GM19099 (cell line): Measurements from ENCODE around the gene NFYC.
A peak's percentile ranks its signal among the peaks of the same experiment; 100 is the strongest.

Experiments used
- POLR2A ChIP-seq: IDR thresholded peaks from 3 replicates; pipeline ENCODE4 v1.6.1; 2011; ENCODE audit warnings: low read depth; ENCODE audit not compliant: insufficient read length; ENCODE audit errors: extremely low read depth

NFYC gene

GRCh38 chr1:40662864-40663263 lies 28.6 kb upstream of the NFYC start:
- no peak for TF ChIP-seq POLR2A

DNA sequence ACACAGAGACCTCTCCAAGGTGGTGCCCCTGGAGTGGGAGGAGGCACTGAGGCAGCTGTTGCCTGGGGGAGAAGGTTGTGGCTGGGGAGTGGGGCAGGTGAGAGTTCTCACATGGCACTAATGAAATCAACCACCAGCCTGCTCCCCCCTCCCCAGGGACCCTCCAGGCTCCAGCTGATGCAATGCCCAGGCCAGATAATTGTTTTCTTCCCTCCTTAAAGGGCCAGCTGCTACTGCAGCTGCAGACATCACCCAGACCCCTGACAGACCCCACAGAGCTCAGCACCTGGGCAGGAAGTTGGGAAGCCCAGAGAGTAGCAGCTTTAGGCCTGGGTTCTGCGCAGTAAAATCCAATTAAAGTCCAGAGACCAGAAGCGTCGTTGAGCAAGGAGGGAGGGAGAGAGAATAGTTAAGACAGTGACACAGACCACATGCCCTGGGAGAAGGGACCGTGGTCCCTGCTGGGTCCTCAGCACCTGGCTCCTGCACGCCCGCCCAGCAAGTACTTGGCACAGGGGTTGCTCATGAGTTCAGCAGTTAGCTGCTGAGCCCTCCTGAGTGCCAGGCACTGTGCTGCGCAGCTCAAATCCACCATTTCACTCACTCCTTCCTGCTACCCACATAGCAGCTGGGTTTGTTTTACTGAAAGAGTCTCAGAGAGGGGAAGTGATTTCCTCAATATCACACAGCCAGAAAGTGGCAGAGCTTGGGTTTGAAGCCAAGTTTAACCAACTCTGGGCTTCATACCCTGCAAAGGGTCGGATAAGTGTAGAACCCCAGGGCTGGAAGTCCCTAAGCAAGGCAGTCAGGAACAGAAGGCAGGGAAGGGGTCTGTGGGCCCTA lies 28.0 kb upstream of the NFYC start:
- no peak for TF ChIP-seq POLR2A

GRCh38 chr1:40664167-40664537 lies 27.4 kb upstream of the NFYC start:
- TF ChIP-seq POLR2A: no peak

DNA sequence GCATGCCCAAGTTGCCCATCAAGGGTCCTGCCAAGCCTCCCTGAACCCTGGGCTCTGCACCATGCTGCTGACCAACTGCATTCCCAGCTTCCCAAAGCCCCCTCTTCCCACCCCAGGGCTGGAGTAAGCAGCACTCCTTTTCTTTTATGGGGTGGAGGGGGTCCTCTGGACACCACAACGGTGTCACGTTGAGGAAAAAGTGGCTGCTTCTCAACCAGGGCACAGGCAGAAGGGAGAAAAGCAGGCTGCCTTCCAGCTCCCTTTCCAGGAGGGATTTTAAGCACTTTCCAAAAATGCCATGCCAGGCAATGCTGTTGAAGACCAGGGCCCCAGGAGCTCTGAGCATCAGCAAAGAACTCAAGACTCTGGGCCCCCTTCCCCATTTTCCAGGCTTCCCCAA lies 26.7 kb upstream of the NFYC start:
- no peak for TF ChIP-seq POLR2A

GRCh38 chr1:40665335-40666171 lies 26.0 kb upstream of the NFYC start, which contains the start of gene RIMS3:
Gene RIMS3 (minus strand): TSS chr1:40665682. CDS start chr1:40641925, 23,757 bp downstream.
- no peak for TF ChIP-seq POLR2A

DNA sequence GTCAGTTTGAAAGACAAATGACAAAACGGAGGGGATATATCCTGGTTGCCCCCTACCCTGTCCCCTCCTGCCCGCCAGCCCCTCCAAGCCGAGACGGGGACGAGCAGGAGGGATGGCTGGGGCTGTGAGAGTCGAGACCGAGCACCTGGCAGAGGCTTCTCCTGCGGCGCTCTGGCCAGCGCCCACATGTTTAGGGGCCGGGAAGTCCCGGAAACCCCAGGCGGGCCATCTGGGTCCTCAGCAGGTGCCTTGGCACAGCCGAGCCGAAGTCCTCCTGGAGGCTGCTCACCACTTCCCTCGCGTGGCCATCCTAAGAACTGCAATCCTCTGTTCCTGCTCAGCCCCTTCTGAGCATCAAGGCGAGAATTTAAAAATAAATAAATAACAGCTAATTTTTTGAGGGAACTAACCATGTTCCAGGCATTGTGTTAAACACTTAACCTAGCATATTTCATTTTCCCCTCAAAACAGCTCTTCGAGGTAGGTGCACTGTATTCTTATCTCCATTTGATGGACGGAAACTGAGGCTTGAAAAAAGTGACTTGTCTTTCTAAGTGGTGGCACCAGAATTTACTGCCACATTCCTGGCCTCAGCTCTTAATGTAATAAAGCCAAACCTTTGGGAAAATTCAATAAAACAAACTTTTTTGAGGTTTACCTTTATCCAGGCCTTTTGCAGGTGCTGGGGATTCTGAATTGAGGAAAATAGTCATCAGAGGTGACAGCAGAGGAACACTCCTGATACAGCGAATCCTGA lies 22.6 kb upstream of the NFYC start:
- peak; percentile 38 for TF ChIP-seq POLR2A

- TF ChIP-seq POLR2A: no peak
These were observed 18.1 kb upstream of the NFYC start for GRCh38 chr1:40673452-40673851.

- no peak for TF ChIP-seq POLR2A
These were observed 15.0 kb upstream of the NFYC start for GRCh38 chr1:40676501-40676900.

GRCh38 chr1:40679165-40679953 lies 12.1 kb upstream of the NFYC start:
- no peak for TF ChIP-seq POLR2A

- TF ChIP-seq POLR2A: no peak
These were observed 6.8 kb upstream of the NFYC start for GRCh38 chr1:40684669-40685068.

DNA sequence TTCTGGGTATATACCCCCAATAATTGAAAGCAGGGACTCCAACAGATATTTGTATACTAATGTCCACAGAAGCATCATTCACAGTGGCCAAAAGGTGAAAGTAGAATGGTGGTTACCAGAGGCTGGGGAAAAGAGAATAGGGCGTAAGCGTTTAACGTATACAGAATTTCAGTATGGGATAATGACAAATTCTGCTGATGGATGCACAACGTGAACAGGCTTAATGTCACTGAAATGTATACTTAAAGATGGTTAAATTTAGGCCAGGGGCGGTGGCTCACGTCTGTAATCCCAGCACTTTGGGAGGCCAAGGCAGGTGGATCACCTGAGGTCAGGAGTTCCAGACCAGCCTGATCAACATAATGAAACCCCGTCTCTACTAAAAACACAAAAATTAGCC lies 4.4 kb upstream of the NFYC start:
- no peak for TF ChIP-seq POLR2A

- no peak for TF ChIP-seq POLR2A
These were observed 3.8 kb upstream of the NFYC start for GRCh38 chr1:40687661-40688060.

GRCh38 chr1:40689737-40690136 lies 1.8 kb upstream of the NFYC start:
- TF ChIP-seq POLR2A: no peak

DNA sequence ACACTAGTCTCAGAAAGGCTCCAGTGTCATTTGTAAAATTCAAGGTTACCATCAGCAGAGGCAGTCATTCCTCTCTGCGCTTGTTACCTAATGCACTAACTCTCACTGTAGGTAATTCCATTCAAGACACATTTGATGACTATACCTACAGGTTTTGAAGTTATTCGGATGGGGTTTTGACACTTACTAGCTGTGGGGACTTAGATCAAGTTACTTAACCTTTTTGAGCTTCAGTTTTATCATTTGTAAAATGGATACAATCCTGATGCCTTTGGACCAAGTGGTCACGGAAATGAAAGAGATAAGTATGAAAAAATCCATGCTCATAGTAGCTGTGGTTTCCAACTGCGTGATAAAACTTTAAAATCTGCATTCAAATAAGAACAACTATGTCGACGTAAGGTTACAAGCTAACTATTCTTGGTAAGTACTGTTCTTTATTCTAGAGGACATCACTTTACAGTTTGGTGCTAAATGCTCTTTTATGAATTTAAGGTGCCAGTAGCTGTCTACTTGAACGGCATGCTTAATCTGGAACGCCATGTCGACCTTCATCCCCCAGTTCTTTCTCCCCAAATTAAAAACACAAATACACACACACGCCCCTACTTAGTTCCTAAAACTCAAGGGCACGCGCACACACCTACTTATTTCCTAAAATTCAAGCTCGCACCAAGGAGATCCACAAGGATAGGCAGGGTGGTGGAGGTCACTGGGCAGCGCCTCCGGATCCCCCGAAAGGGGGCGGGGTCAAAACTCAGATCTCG lies 550 bp upstream of the NFYC start:
- TF ChIP-seq POLR2A: no peak
